SK-N-SH treated with all-trans-retinoic acid at 6 μM for 48 hours (cell line): ENCODE measurements around the gene CDH1.

Source experiments
- CSRNP3 ChIP-seq: fragments of 250-450 bp; sonication (Bioruptor Pico); IDR thresholded peaks from 2 replicates; pipeline ENCODE4 v1.5.1; 2021; ENCODE audit warnings: mild to moderate bottlenecking, moderate library complexity
- GLIS3 ChIP-seq: fragments of 250-450 bp; sonication (Bioruptor Pico); IDR thresholded peaks from 2 replicates; pipeline ENCODE4 v1.5.0; 2020; ENCODE audit warnings: mild to moderate bottlenecking, moderate library complexity
- PATZ1 ChIP-seq: fragments of 250-450 bp; sonication (Bioruptor Pico); IDR thresholded peaks from 2 replicates; pipeline ENCODE4 v1.8.0; 2020; ENCODE audit warnings: mild to moderate bottlenecking, moderate library complexity, borderline replicate concordance
- PPARA ChIP-seq: fragments of 250-450 bp; sonication (Bioruptor Pico); IDR thresholded peaks from 2 replicates; pipeline ENCODE4 v1.5.0; 2020; ENCODE audit warnings: mild to moderate bottlenecking, borderline replicate concordance
- RARB ChIP-seq: fragments of 250-450 bp; sonication (Bioruptor Pico); IDR thresholded peaks from 2 replicates; pipeline ENCODE4 v1.8.0; 2021; ENCODE audit warnings: mild to moderate bottlenecking, moderate library complexity

GRCh38 chr16:68792465-68793324, 55.6 kb downstream of the CDH1 start:
- TF ChIP-seq PATZ1 (no peak), GLIS3 (no peak), PPARA (CRISPR knock-in tag) (no peak), RARB (CRISPR knock-in tag) (no peak), CSRNP3 (no peak)
